Measurements from ENCODE around the gene WEE2.
"Not testable (repeated sequence)": the region's sequence is repeated elsewhere in the genome, so short reads cannot be mapped to it uniquely, and the experiment has no call there.

WEE2 gene

DNA sequence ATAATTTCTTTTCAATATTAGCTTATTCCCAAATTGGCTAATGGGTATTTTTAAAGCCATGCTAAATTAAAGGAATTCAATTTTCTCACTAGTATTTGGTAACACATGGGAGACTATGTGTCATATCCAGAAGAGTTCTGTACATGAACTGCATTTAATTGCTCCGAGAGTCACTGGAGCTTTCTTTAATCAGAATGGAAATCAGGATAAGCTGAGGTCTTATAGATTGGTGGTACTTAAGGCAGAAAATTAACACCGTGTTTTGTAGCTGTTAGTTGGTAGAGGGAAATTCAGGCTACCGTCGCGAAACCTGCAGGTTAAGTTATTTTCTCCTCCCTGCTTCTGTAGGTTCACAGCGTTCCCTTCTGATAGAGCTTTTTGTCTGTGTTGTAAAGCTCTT is at the start of gene WEE2:
Gene WEE2 (plus strand): TSS at position 3 of the 400 bp plus-strand sequence. CDS start 406 bp downstream, outside the sequence.
- no peak for DNase-seq (ENCODE audit: low read depth in 2 of 2)

DNA sequence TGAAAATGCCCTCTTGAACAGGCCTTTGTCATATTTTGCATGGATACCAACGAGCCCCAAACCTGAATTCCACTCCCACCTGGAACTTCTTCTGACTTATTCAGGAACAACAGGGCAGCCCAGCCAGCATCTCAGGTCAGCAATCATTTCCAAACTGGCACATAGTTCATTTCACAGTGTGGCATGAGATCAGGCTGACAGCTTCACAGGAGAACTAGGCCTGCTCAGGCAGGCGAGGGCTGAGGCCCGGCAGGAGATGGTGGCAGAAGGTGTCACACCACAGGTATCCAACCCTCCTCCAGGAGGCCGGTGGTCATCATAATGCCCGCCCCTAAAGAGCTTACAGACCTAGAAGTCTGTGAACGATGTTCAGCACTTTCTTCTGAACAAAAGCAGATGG is 48.7 kb upstream of the WEE2 start:
- no peak for DNase-seq (ENCODE audit: low read depth in 2 of 2)

- DNase-seq (ENCODE audit: low read depth in 2 of 2) = no peak
These were observed 47.9 kb upstream of the WEE2 start for GRCh38 chr7:141660259-141660658.

GRCh38 chr7:141663081-141663849 is 44.9 kb upstream of the WEE2 start:
- no peak for DNase-seq (ENCODE audit: low read depth in 2 of 2)

- DNase-seq (ENCODE audit: low read depth in 2 of 2) = no peak
These were observed 43.7 kb upstream of the WEE2 start for GRCh38 chr7:141664450-141664849.

- DNase-seq (ENCODE audit: low read depth in 2 of 2) = no peak
These were observed 42.7 kb upstream of the WEE2 start for GRCh38 chr7:141665208-141666035.

DNA sequence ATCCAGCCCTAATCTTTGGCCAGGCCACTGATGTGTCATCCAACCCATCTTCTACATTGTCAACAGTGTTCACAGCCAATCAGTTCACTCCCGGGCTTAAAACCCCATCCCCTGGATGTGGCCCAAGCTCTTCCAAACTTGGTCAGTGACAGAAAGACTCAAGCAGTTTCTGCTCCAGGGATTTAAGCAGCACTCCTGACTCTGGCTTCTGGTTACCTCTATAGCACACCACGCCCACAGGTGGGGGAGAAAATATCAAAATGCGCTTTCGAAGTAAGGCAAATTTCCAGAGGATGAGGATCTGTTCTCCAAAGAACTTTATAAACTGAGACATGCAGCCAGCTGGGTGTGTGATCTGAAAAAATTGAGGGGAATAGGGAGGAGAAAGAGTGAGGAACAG is 42.1 kb upstream of the WEE2 start:
- DNase-seq (ENCODE audit: low read depth in 2 of 2) = no peak

DNA sequence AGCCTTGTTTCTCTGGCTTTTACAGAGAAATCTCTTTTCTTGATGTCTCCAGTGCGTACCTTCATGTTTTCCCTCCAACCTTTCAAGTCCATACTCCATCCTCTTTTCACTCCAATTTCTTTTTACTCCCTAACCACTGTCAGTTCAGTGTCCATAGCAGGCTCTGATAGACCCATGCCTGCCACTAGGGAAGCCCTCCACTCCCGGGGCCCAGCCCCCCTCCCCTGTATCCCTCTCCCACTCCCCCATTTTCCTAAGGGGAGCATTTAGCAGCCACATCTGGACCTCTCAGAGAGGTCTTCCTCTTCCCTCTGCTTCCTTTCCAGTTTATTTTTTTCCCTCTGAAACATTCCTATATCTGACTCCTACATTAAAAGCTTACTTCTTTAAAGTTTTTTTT is 39.3 kb upstream of the WEE2 start:
- no peak for DNase-seq (ENCODE audit: low read depth in 2 of 2)

GRCh38 chr7:141671705-141672496 is 36.3 kb upstream of the WEE2 start:
- no peak for DNase-seq (ENCODE audit: low read depth in 2 of 2)

GRCh38 chr7:141673346-141673745 is 34.8 kb upstream of the WEE2 start:
- no peak for DNase-seq (ENCODE audit: low read depth in 2 of 2)

DNA sequence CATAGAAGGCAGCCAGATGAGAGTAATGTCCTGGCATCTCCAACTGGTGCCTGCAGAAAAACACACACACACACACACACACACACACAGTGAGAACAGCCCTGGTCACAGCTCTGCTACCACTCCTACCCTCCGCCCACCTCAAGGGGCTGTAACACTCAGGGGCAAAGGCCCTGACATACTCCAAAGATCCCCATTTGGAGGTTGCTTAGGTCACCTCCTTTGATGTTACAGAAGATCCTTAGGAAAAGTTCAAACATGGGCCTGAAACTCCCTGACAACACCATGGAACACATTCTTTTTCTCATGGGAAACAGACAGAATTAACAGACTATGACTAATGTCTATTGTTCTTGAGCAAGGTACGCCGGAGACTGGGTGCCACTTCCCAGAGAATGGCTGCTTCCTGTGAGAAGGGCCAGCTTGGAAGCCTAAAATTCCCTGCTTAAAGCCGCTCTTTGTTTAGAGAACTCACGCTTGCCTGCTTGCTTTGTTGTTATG is 33.9 kb upstream of the WEE2 start:
- no peak for DNase-seq (ENCODE audit: low read depth in 2 of 2)

DNA sequence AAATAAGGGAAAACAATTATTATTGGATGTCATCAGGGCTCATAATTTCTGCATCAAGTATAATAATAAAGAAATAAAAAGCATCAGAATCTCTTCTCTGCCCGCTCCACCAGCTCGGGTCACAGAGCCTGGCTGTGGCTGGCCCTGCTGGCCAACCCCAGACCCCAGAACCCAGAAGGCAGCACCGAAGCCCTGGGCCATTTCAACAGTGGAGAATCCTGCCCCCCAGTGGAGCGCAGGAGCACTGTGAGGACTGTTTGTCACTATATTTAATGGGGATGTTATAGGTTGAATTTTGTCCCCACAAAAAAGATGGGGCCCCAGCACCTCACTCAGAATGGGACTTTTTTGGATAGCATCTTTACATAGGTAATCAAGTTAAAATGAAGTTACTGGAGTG is 33.5 kb upstream of the WEE2 start:
- DNase-seq (ENCODE audit: low read depth in 2 of 2) = no peak

GRCh38 chr7:141675436-141676215 is 32.5 kb upstream of the WEE2 start:
- no peak for DNase-seq (ENCODE audit: low read depth in 2 of 2)

DNA sequence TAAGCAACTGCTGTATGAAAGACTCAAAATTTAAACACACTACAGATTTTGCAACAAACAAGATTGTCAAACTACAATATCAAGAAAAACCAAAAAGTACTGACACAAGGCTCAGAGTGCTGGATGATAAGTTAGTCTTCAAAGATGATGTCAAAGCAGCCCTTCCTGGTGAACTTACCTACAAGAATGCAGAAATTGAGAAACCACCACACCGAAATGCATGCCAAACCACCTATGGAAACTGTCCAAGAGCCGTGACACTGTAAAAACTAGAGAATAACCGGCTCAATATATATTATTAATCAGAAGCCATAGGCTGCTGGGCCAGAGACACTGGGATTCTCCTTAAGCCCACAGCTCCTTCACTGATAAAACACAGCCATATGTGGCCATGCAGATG is 31.5 kb upstream of the WEE2 start:
- DNase-seq (ENCODE audit: low read depth in 2 of 2) = peak in 1 of 2 experiments; percentile 6

DNA sequence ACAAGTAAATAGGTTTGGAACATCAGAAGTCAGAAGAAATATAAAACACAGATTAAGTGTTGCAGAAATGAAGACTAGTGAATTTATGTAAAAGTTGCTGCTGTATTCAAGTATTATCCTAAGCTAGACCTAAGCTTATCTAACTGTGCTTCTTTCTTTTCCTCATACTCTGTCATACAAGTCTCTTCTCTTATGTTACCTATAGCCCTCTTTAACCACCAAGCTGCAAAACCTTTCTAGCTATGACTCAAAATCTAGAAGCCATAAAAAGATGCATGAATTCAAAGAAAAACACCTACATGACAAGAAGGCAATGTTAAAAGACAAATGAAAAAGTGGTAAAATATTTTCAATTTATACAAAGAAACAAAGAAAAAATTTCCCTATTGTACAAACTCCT is 29.1 kb upstream of the WEE2 start:
- DNase-seq (ENCODE audit: low read depth in 2 of 2) = no peak

- DNase-seq (ENCODE audit: low read depth in 2 of 2) = no peak
These were observed 22.7 kb upstream of the WEE2 start for GRCh38 chr7:141685285-141686023.

DNA sequence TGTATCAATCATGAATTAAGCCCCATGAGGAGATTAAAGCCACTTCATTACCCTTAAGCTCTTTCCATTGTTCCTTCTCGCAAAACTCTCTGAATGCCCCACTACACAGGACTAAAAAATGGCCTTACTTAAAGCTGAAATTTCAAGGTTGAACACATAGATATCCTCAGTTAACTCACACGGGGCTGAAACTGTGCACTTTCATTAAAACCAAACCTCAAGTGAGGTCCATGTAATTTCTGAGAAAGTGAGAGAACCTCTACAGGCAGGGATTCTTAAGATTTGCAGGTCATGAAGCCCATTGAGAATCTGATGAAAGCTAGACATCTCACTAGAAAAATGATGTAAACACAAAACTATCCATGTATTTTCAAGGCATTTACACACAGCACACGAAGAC is 22.1 kb upstream of the WEE2 start:
- no peak for DNase-seq (ENCODE audit: low read depth in 2 of 2)

- no peak for DNase-seq (ENCODE audit: low read depth in 2 of 2)
These were observed 21.5 kb upstream of the WEE2 start for GRCh38 chr7:141686670-141687069.

GRCh38 chr7:141688043-141688442 is 20.1 kb upstream of the WEE2 start:
- DNase-seq (ENCODE audit: low read depth in 2 of 2) = no peak

DNA sequence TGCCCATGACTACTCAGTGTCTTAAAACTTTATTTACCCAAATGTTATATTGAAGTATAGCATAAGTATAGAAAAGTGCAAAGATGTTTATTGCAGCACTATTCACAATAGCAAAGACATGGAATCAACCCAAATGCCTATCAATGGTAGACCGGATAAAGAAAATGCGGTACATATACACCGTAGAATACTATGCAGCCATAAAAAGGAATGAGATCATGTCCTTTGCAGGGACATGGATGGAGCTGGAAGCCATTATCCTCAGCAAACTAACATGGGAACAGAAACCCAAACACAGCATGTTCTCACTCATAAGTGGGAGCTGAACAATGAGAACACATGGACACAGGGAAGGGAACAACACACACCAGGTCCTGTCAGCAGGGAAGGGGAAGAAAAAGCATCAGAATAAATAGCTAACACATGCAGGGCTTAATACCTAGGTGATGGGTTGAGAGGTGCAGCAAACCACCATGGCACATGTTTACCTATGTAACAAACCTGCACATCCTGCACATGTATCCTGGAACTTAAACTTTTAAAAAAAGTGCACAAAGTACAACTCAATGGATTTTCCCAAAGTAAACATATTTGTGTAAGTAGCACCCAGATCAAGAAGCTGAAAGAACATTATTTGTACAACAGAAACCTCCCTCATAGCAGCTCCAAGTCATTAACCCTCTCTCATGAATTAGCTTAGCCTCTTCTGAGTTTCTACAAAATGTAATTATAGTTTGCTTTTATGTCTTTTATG is 18.9 kb upstream of the WEE2 start:
- not testable (repeated sequence) for DNase-seq (ENCODE audit: low read depth in 2 of 2)
